SK-N-SH (cell line): ENCODE measurements around the gene COX4I2. TPM values are rescaled to one million over a fixed set of nuclear protein-coding genes. Genes with fewer than 3 reads are reported as not detected.
A peak's percentile ranks its signal among the peaks of the same experiment; 100 is the strongest.

ENCODE experiments used
- CTCF ChIA-PET: fragments of 300-600, 350-600 bp; formaldehyde crosslinking; extraction: SDS; loops from one replicate; lab custom pipeline; 2021; lab: Yijun Ruan, JAX
- POLR2A ChIA-PET: fragments of 350-600 bp; sonication (Branson Sonifier 250); formaldehyde crosslinking; extraction: SDS; loops from one replicate; lab custom pipeline; 2020; ENCODE audit warnings: antibody characterized with exemption, inconsistent platforms; lab: Yijun Ruan, JAX
- DNase-seq: peaks from one replicate; pipeline ENCODE4 v3.0.0; 2012
- H2AFZ ChIP-seq: fragments of 200-600 bp; sonication (generic); 2 replicates; pipeline ENCODE4 v1.8.1; 2016; ENCODE audit warnings: antibody characterized with exemption, mild to moderate bottlenecking, low read depth
- H3F3A ChIP-seq: fragments of 200-600 bp; sonication (generic); replicated peaks from 2 replicates; pipeline ENCODE3; 2016; ENCODE audit warnings: antibody characterized with exemption, mild to moderate bottlenecking; ENCODE audit not compliant: insufficient read depth
- H3K27ac ChIP-seq, 2 experiments: fragments of 200-500 bp in 1 of 2; fragments of 200-600 bp in 1 of 2; sonication (Bioruptor generic) in 1 of 2; sonication (generic), shearing (Covaris generic) in 1 of 2; 2 replicates each; pipeline versions ENCODE4 v1.5.1 to v1.6.1; 2014 to 2016; ENCODE audit warnings: low read depth in 2 of 2, inconsistent platforms in 1 of 2, low read length in 1 of 2, mild to moderate bottlenecking in 1 of 2, mixed read lengths in 1 of 2
- H3K27me3 ChIP-seq: fragments of 200-600 bp; sonication (generic), shearing (Covaris generic); 2 replicates; pipeline ENCODE4 v1.6.1; 2016; ENCODE audit warnings: mixed run types; ENCODE audit not compliant: insufficient read depth
- H3K36me3 ChIP-seq, 2 experiments: fragments of 200-500 bp in 1 of 2; fragments of 200-600 bp in 1 of 2; sonication (Bioruptor generic) in 1 of 2; sonication (generic) in 1 of 2; replicated peaks in 1 of 2; 2 replicates each; pipeline versions ENCODE3 to v1.5.1; 2014 to 2016; ENCODE audit warnings: low read length in 1 of 2, mild to moderate bottlenecking in 1 of 2; ENCODE audit not compliant: insufficient read depth in 2 of 2, control insufficient read depth in 1 of 2
- H3K4me1 ChIP-seq, 2 experiments: fragments of 200-500 bp in 1 of 2; fragments of 200-600 bp in 1 of 2; sonication (Bioruptor generic) in 1 of 2; sonication (generic), shearing (Covaris generic) in 1 of 2; 2 replicates each; pipeline versions ENCODE4 v1.5.1 to v1.6.1; 2014 to 2016; ENCODE audit warnings: low read depth in 1 of 2, low read length in 1 of 2, mixed run types in 1 of 2; ENCODE audit not compliant: insufficient read depth in 2 of 2, control insufficient read depth in 1 of 2
- H3K4me2 ChIP-seq: fragments of 200-600 bp; sonication (generic), shearing (Covaris generic); 2 replicates; pipeline ENCODE4 v1.6.1; 2017; ENCODE audit warnings: mixed run types
- H3K4me3 ChIP-seq, 2 experiments: fragments of 200-500 bp in 1 of 2; fragments of 200-600 bp in 1 of 2; sonication (Bioruptor generic) in 1 of 2; sonication (generic), shearing (Covaris generic) in 1 of 2; 2 replicates each; pipeline versions ENCODE4 v1.5.1 to v1.8.1; 2014 to 2016; ENCODE audit warnings: low read depth in 2 of 2, inconsistent platforms in 1 of 2, low read length in 1 of 2, mild to moderate bottlenecking in 1 of 2, mixed read lengths in 1 of 2, moderate library complexity in 1 of 2
- H3K79me2 ChIP-seq: fragments of 200-600 bp; sonication (generic); 2 replicates; pipeline ENCODE4 v1.8.1; 2017; ENCODE audit warnings: mild to moderate bottlenecking; ENCODE audit not compliant: insufficient read depth
- H3K9ac ChIP-seq: fragments of 200-600 bp; sonication (generic); 2 replicates; pipeline ENCODE4 v1.6.1; 2017; ENCODE audit warnings: mixed run types
- H3K9me2 ChIP-seq: fragments of 200-600 bp; sonication (generic); 2 replicates; pipeline ENCODE4 v1.6.1; 2017; ENCODE audit warnings: mixed run types
- H3K9me3 ChIP-seq: fragments of 200-600 bp; sonication (generic); 2 replicates; pipeline ENCODE4 v1.6.1; 2017; ENCODE audit warnings: mixed run types, mild to moderate bottlenecking, moderate library complexity
- H4K20me1 ChIP-seq: fragments of 200-600 bp; sonication (generic); 2 replicates; pipeline ENCODE4 v1.6.1; 2017; ENCODE audit warnings: mild to moderate bottlenecking, mixed run types; ENCODE audit not compliant: insufficient read depth
- ELF1 ChIP-seq: IDR thresholded peaks from 2 replicates; pipeline ENCODE4 v1.4.0; 2012
- EP300 ChIP-seq, 2 experiments: IDR thresholded peaks; 2 replicates each; pipeline versions ENCODE4 v1.4.0 to v1.6.1; 2012; ENCODE audit warnings: borderline replicate concordance in 1 of 2, low read depth in 1 of 2, low read length in 1 of 2
- EZH2phosphoT487 ChIP-seq: fragments of 200-600 bp; sonication (generic); IDR thresholded peaks from 2 replicates; pipeline ENCODE4 v1.6.1; 2017; ENCODE audit warnings: low read depth, mixed run types, mild to moderate bottlenecking, antibody characterized with exemption, moderate library complexity, borderline replicate concordance
- FOXJ3 ChIP-seq: sonication (generic); formaldehyde crosslinking; IDR thresholded peaks from 2 replicates; pipeline ENCODE4 v1.5.1; 2020; ENCODE audit warnings: mild to moderate bottlenecking, missing genetic modification reagents
- FOXM1 ChIP-seq: IDR thresholded peaks from 2 replicates; pipeline ENCODE4 v1.4.0; 2012; ENCODE audit warnings: low read depth, mild to moderate bottlenecking
- GABPA ChIP-seq: IDR thresholded peaks from 2 replicates; pipeline ENCODE4 v1.4.0; 2012; ENCODE audit warnings: low read depth, mild to moderate bottlenecking
- IRF3 ChIP-seq: fragments of 150-350 bp; IDR thresholded peaks from 2 replicates; pipeline ENCODE4 v1.6.1; 2016; ENCODE audit warnings: mild to moderate bottlenecking, low read depth, low read length
- JUND ChIP-seq: IDR thresholded peaks from 2 replicates; pipeline ENCODE4 v1.4.0; 2012
- MAX ChIP-seq: IDR thresholded peaks from 2 replicates; pipeline ENCODE4 v1.4.0; 2012; ENCODE audit warnings: low read depth
- MXI1 ChIP-seq: IDR thresholded peaks from 2 replicates; pipeline ENCODE4 v1.6.1; 2012; ENCODE audit warnings: mild to moderate bottlenecking, low read depth, low read length, improper control_type of control experiment
- NFIC ChIP-seq: IDR thresholded peaks from 2 replicates; pipeline ENCODE4 v1.4.0; 2012; ENCODE audit warnings: borderline replicate concordance
- POLR2AphosphoS5 ChIP-seq: IDR thresholded peaks from 2 replicates; pipeline ENCODE4 v1.6.1; 2012; ENCODE audit warnings: low read depth, low read length
- RCOR1 ChIP-seq: fragments of 150-350 bp; IDR thresholded peaks from 2 replicates; pipeline ENCODE4 v1.6.1; 2017; ENCODE audit warnings: antibody characterized with exemption, low read length
- REST ChIP-seq: IDR thresholded peaks from 2 replicates; pipeline ENCODE4 v1.6.1; 2012; ENCODE audit warnings: mild to moderate bottlenecking, low read depth, low read length, moderate library complexity
- RFX5 ChIP-seq: IDR thresholded peaks from 2 replicates; pipeline ENCODE4 v1.6.1; 2012; ENCODE audit warnings: mild to moderate bottlenecking, improper control_type of control experiment, low read length
- RXRA ChIP-seq: IDR thresholded peaks from 2 replicates; pipeline ENCODE4 v1.4.0; 2012; ENCODE audit warnings: low read depth, mild to moderate bottlenecking, borderline replicate concordance
- SIN3A ChIP-seq: IDR thresholded peaks from 2 replicates; pipeline ENCODE4 v1.6.1; 2012; ENCODE audit warnings: low read depth, mild to moderate bottlenecking, low read length, moderate library complexity, borderline replicate concordance
- TCF12 ChIP-seq: IDR thresholded peaks from 2 replicates; pipeline ENCODE4 v1.4.0; 2012
- USF1 ChIP-seq: IDR thresholded peaks from 2 replicates; pipeline ENCODE4 v1.4.0; 2012; ENCODE audit warnings: low read depth, borderline replicate concordance
- WGBS: methylation state at CpG from one replicate; pipeline ENCODE4 v1.1.6; 2017; ENCODE audit warnings: low lambda C conversion rate; 5-methylcytosine and 5-hydroxymethylcytosine counted together
- polyA plus RNA-seq, 3 experiments: library from polyadenylated mRNA; depleted of rRNA; stranded (reverse); fragments of >200 nt; gene quantifications; 2 replicates each; pipeline ENCODE4 v1.2.3, GENCODE V29; 2012

Gene COX4I2
- polyA plus RNA-seq, 1 of the 3 experiments (the other 2 are of a cell fraction): 0.21 TPM

- H3K4me3 ChIP-seq: peak overlapping the region; percentile 80 to 96
- peaks cover 0 to 18% of the 10 kb centered on the region in 2 experiments for H3K36me3 ChIP-seq
- H3K27me3 ChIP-seq: no peaks in the 10 kb centered on the region
- H3K9ac ChIP-seq: peak overlapping the region; percentile 100
- peaks cover 42% of the 10 kb centered on the region for H3K79me2 ChIP-seq
- TF ChIP-seq GABPA (no peak), USF1 (no peak), RCOR1 (peak; percentile 29; the same call in 1 of the 2 replicates)
- peak overlapping the region; percentile 91 for H3K4me2 ChIP-seq
- POLR2A ChIA-PET: interaction anchor here (0.6 to 5.8 kb wide), 24 partner anchors 8 to 851 kb away, joined by 3 to 110 read pairs (median 4); partner anchors contain the start of genes BCL2L1 and TPX2
- peak overlapping the region; percentile 97 to 100 for H3K27ac ChIP-seq
- CTCF ChIA-PET: interaction anchor here (0.7 to 33.9 kb wide), 8 partner anchors 8 to 119 kb away, joined by 3 to 1802 read pairs (median 4); no protein-coding TSS in a partner anchor
- DNase-seq: no peak
- WGBS: 2% methylated on average over 14 of the region's 14 CpGs
- peaks cover 64% of the 10 kb centered on the region for H3F3A ChIP-seq
- peaks cover 20% of the 10 kb centered on the region for H4K20me1 ChIP-seq
- no peaks in the 10 kb centered on the region for H3K9me2 ChIP-seq
- H3K4me1 ChIP-seq: peaks cover 22 to 31% of the 10 kb centered on the region in 2 experiments
- H2AFZ ChIP-seq: no peak overlapping the region
- no peaks in the 10 kb centered on the region for H3K9me3 ChIP-seq
These were observed 33.1 kb upstream of the COX4I2 start for GRCh38 chr20:31604567-31605030.

- no peaks in the 10 kb centered on the region for H3K27me3 ChIP-seq
- peaks cover 42% of the 10 kb centered on the region for H3K79me2 ChIP-seq
- no peaks in the 10 kb centered on the region for H3K9me2 ChIP-seq
- peaks cover 20% of the 10 kb centered on the region for H4K20me1 ChIP-seq
- H3F3A ChIP-seq: peaks cover 71% of the 10 kb centered on the region
- ChIA-PET POLR2A (interaction anchor here (0.9 to 5.8 kb wide), 22 partner anchors 8 to 135 kb away, joined by 3 to 110 read pairs (median 4); partner anchors contain the start of genes BCL2L1 and TPX2), CTCF (interaction anchor here (0.7 to 33.9 kb wide), 8 partner anchors 7 to 119 kb away, joined by 3 to 1802 read pairs (median 4); no protein-coding TSS in a partner anchor)
- WGBS: 1% methylated on average over 40 of the region's 74 CpGs
- H3K9ac ChIP-seq: peak within 1 kb of the TSS; percentile 100
- H3K27ac ChIP-seq: peak within 1 kb of the TSS; percentile 97 to 100
- H3K9me3 ChIP-seq: no peaks in the 10 kb centered on the region
- no peak within 1 kb of the TSS for H2AFZ ChIP-seq
- H3K36me3 ChIP-seq: peaks cover 0 to 18% of the 10 kb centered on the region in 2 experiments
- peak within 1 kb of the TSS; percentile 80 to 96 for H3K4me3 ChIP-seq
- H3K4me2 ChIP-seq: peak within 1 kb of the TSS; percentile 91
- peak; percentile 92 for DNase-seq
- H3K4me1 ChIP-seq: peaks cover 22 to 31% of the 10 kb centered on the region in 2 experiments
- TF ChIP-seq POLR2AphosphoS5: peak; percentile 100
- TF ChIP-seq FOXM1: 0 out of 2 replicates have a peak, but pooled peaks have one; percentile 19
- peak; percentile 91; the same call in 1 of the 2 replicates for TF ChIP-seq SIN3A
- TF ChIP-seq MXI1: peak; percentile 95
- 0 out of 2 replicates have a peak, but pooled peaks have one; percentile 35 for TF ChIP-seq NFIC
- no peak; the same call in 1 of the 2 replicates for TF ChIP-seq RXRA
- TF ChIP-seq REST: peak; percentile 67; the same call in 1 of the 2 replicates
- TF ChIP-seq RFX5: no peak
- TF ChIP-seq ELF1: no peak
- TF ChIP-seq MAX: peak; percentile 83; the same call in 1 of the 2 replicates
- TF ChIP-seq FOXJ3: no peak
- TF ChIP-seq EZH2phosphoT487: no peak
- TF ChIP-seq TCF12: 0 out of 2 replicates have a peak, but pooled peaks have one; percentile 4
- TF ChIP-seq JUND: peak; percentile 27; the same call in 1 of the 2 replicates
- 0 out of 4 replicates have a peak, but pooled peaks of 1 of the 2 experiments have one; percentile 6 for TF ChIP-seq EP300 (IDR thresholded peaks at IDR 0.05; ENCODE audit: borderline replicate concordance in 1 of 2, low read depth in 1 of 2, low read length in 1 of 2)
- 0 out of 2 replicates have a peak, but pooled peaks have one; percentile 12 for TF ChIP-seq IRF3
These were observed 32.4 kb upstream of the COX4I2 start, which contains the start of gene ID1 for GRCh38 chr20:31605031-31605901. ID1 (plus strand) TSS chr20:31605289; CDS start chr20:31605388, 99 bp downstream.
